GM23338 (cell line): ENCODE measurements around the gene AGBL5. TPM values are rescaled to one million over a fixed set of nuclear protein-coding genes. Genes with fewer than 3 reads are reported as not detected.

Source experiments
- ATAC-seq: fragments of 200-7000 bp; cut with Tn5 transposase; 3 replicates; pipeline ENCODE4 v1.9.1; 2020
- DNase-seq: peaks from one replicate; pipeline ENCODE4 v3.0.0-alpha.2; 2015; ENCODE audit warnings: low spot score
- H2AFZ ChIP-seq: fragments of 200-600 bp; sonication (generic); 2 replicates; pipeline ENCODE4 v1.8.0; 2016; ENCODE audit warnings: antibody characterized with exemption, mild to moderate bottlenecking, moderate library complexity
- H3F3A ChIP-seq: fragments of 200-600 bp; sonication (generic); replicated peaks from 2 replicates; pipeline ENCODE4 v1.8.0; 2017; ENCODE audit warnings: antibody characterized with exemption, mixed run types, low read depth
- H3K27ac ChIP-seq: fragments of 200-600 bp; sonication (generic); 2 replicates; pipeline ENCODE4 v1.6.1; 2016; ENCODE audit warnings: low read depth
- H3K27me3 ChIP-seq: fragments of 200-600 bp; sonication (generic); 2 replicates; pipeline ENCODE4 v1.8.0; 2016; ENCODE audit warnings: mild to moderate bottlenecking, mixed run types, moderate library complexity; ENCODE audit not compliant: insufficient read depth
- H3K36me3 ChIP-seq: fragments of 200-600 bp; sonication (generic); 2 replicates; pipeline ENCODE4 v1.8.0; 2016; ENCODE audit warnings: mild to moderate bottlenecking; ENCODE audit not compliant: insufficient read depth
- H3K4me1 ChIP-seq: fragments of 200-600 bp; sonication (generic); 2 replicates; pipeline ENCODE4 v1.8.0; 2016; ENCODE audit warnings: mild to moderate bottlenecking, moderate library complexity; ENCODE audit not compliant: insufficient read depth
- H3K4me2 ChIP-seq: fragments of 200-600 bp; sonication (generic); 2 replicates; pipeline ENCODE4 v1.7.1; 2017; ENCODE audit warnings: mixed run types
- H3K4me3 ChIP-seq: fragments of 200-600 bp; sonication (generic); 2 replicates; pipeline ENCODE4 v1.6.1; 2016; ENCODE audit warnings: mixed run types
- H3K79me2 ChIP-seq: fragments of 200-600 bp; sonication (generic); replicated peaks from 2 replicates; pipeline ENCODE4 v1.8.0; 2017; ENCODE audit warnings: mild to moderate bottlenecking; ENCODE audit not compliant: insufficient read depth
- H3K9me2 ChIP-seq: fragments of 200-600 bp; sonication (generic); 2 replicates; pipeline ENCODE4 v1.8.0; 2017; ENCODE audit not compliant: insufficient read depth
- H4K20me1 ChIP-seq: fragments of 200-600 bp; sonication (generic); replicated peaks from 2 replicates; pipeline ENCODE4 v1.8.0; 2017; ENCODE audit warnings: mild to moderate bottlenecking; ENCODE audit not compliant: insufficient read depth
- H3K27ac Mint-ChIP-seq: 2 replicates; pipeline ENCODE4 v1.8.0; 2020; ENCODE audit warnings: inconsistent platforms, mild to moderate bottlenecking, moderate library complexity, mixed read lengths
- H3K27me3 Mint-ChIP-seq: 3 replicates; pipeline ENCODE4 v1.8.0; 2022; ENCODE audit warnings: low read depth, mild to moderate bottlenecking, moderate library complexity, mixed read lengths, inconsistent platforms; ENCODE audit not compliant: insufficient read depth, poor library complexity
- H3K36me3 Mint-ChIP-seq: 3 replicates; pipeline ENCODE4 v1.8.0; 2021; ENCODE audit warnings: low read depth, mild to moderate bottlenecking, inconsistent platforms, moderate library complexity, mixed read lengths
- H3K4me1 Mint-ChIP-seq: 3 replicates; pipeline ENCODE4 v1.8.0; 2020; ENCODE audit warnings: mild to moderate bottlenecking, inconsistent platforms, mixed read lengths
- H3K4me3 Mint-ChIP-seq: 3 replicates; pipeline ENCODE4 v1.8.0; 2021; ENCODE audit warnings: moderate library complexity, mild to moderate bottlenecking, inconsistent platforms, mixed read lengths
- H3K9me3 Mint-ChIP-seq: 3 replicates; pipeline ENCODE4 v1.8.0; 2020; ENCODE audit warnings: moderate library complexity, mild to moderate bottlenecking, inconsistent platforms, mixed read lengths
- CREB1 ChIP-seq: fragments of 250-450 bp; sonication (Bioruptor Pico); IDR thresholded peaks from 2 replicates; pipeline ENCODE4 v1.5.0; 2020; ENCODE audit warnings: low read depth, mild to moderate bottlenecking, moderate library complexity
- EZH2 ChIP-seq: fragments of 200-600 bp; sonication (generic); IDR thresholded peaks from one replicate; pipeline ENCODE4 v1.8.0; 2017; ENCODE audit warnings: antibody characterized with exemption, mild to moderate bottlenecking, low read depth; ENCODE audit not compliant: unreplicated experiment
- EZH2phosphoT487 ChIP-seq: fragments of 200-600 bp; sonication (generic); IDR thresholded peaks from one replicate; pipeline ENCODE4 v1.8.1; 2018; ENCODE audit warnings: antibody characterized with exemption; ENCODE audit not compliant: unreplicated experiment
- JUNB ChIP-seq: IDR thresholded peaks from one replicate; pipeline ENCODE4 v1.6.1; 2016; ENCODE audit warnings: antibody characterized with exemption; ENCODE audit not compliant: unreplicated experiment
- NANOG ChIP-seq: IDR thresholded peaks from 2 replicates; pipeline ENCODE4 v1.6.1; 2016; ENCODE audit warnings: antibody characterized with exemption, borderline replicate concordance
- POLR2AphosphoS5 ChIP-seq: IDR thresholded peaks from 2 replicates; pipeline ENCODE4 v1.6.1; 2016; ENCODE audit warnings: antibody characterized with exemption, low read depth
- STAT1 ChIP-seq: IDR thresholded peaks from one replicate; pipeline ENCODE4 v1.6.1; 2016; ENCODE audit warnings: antibody characterized with exemption; ENCODE audit not compliant: unreplicated experiment
- ZNF114 ChIP-seq: fragments of 250-450 bp; sonication (Bioruptor Pico); IDR thresholded peaks from 2 replicates; pipeline ENCODE4 v1.5.0; 2020; ENCODE audit warnings: mild to moderate bottlenecking, moderate library complexity
- ZNF331 ChIP-seq: fragments of 250-450 bp; sonication (Bioruptor Pico); IDR thresholded peaks from 2 replicates; pipeline ENCODE4 v1.5.0; 2020; ENCODE audit warnings: low read depth, mild to moderate bottlenecking, moderate library complexity
- polyA plus RNA-seq: library from polyadenylated mRNA; unstranded; fragments of >200 nt; fragmentation: Nextera tagmentation; extraction: Ambion mirVana; gene quantifications from 2 replicates; pipeline ENCODE4 v1.2.1, GENCODE V29; 2016
- total RNA-seq: library from RNA; depleted of rRNA; stranded (reverse); fragments of >200 nt; shearing (Covaris generic); gene quantifications from 2 replicates; pipeline ENCODE4 v1.2.3, GENCODE V29; 2014
- TF ChIP-seq, protein P1 (sequence below), 2 experiments: fragments of 200-600 bp in 1 of 2; sonication (generic) in 1 of 2; conservative IDR thresholded peaks; 2 replicates each; pipeline versions ENCODE4 v1.5.1 to v1.6.1; 2016 to 2017; ENCODE audit warnings: antibody characterized with exemption in 2 of 2, low read depth in 2 of 2, mild to moderate bottlenecking in 2 of 2, moderate library complexity in 1 of 2
- TF ChIP-seq, protein P2 (sequence below): IDR thresholded peaks from 2 replicates; pipeline ENCODE4 v1.6.1; 2016; ENCODE audit warnings: antibody characterized with exemption
- TF ChIP-seq, protein P3 (sequence below): IDR thresholded peaks from one replicate; pipeline ENCODE4 v1.6.1; 2018; ENCODE audit warnings: antibody characterized with exemption; ENCODE audit not compliant: unreplicated experiment
- TF ChIP-seq, protein P4 (sequence below): fragments of 250-450 bp; sonication (Bioruptor Pico); IDR thresholded peaks from 2 replicates; pipeline ENCODE4 v1.5.0; 2020; ENCODE audit warnings: mild to moderate bottlenecking, moderate library complexity

Gene AGBL5
- total and polyA plus RNA-seq, 2 experiments from 2014 or later, result 17.9 to 31.3 TPM

DNA sequence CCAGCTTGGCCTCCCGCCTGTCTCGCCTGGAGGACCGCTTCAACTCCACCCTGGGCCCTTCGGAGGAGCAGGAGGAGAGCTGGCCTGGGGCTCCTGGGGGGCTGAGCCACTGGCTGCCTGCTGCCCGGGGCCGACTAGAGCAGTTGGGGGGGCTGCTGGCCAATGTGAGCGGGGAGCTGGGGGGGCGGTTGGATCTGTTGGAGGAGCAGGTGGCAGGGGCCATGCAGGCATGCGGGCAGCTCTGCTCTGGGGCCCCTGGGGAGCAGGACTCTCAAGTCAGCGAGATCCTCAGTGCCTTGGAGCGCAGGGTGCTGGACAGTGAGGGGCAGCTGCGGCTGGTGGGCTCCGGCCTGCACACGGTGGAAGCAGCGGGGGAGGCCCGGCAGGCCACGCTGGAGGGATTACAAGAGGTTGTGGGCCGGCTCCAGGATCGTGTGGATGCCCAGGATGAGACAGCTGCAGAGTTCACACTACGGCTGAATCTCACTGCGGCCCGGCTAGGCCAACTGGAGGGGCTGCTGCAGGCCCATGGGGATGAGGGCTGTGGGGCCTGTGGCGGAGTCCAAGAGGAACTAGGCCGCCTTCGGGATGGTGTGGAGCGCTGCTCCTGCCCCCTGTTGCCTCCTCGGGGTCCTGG, 31.4 kb downstream of the AGBL5 start:
- H3K4me2 ChIP-seq, result no peak overlapping the region
- Mint-ChIP-seq H3K36me3 (no peaks in the 10 kb centered on the region), H3K4me1 (peaks cover 46% of the 10 kb centered on the region), H3K27ac (no peak overlapping the region), H3K9me3 (no peaks in the 10 kb centered on the region; the same call in 2 of the 3 replicates), H3K27me3 (peaks cover 27% of the 10 kb centered on the region), H3K4me3 (no peak overlapping the region)
- ATAC-seq, result no peak
- no peak overlapping the region for H3K27ac ChIP-seq
- no peaks in the 10 kb centered on the region for H3K79me2 ChIP-seq
- TF ChIP-seq ZNF331 (CRISPR knock-in tag) (no peak), CREB1 (CRISPR knock-in tag) (no peak), ZNF114 (CRISPR knock-in tag) (no peak), EZH2 (no peak), JUNB (no peak), NANOG (no peak), POLR2AphosphoS5 (no peak), STAT1 (no peak), EZH2phosphoT487 (no peak)
- TF ChIP-seq, protein P1, sequence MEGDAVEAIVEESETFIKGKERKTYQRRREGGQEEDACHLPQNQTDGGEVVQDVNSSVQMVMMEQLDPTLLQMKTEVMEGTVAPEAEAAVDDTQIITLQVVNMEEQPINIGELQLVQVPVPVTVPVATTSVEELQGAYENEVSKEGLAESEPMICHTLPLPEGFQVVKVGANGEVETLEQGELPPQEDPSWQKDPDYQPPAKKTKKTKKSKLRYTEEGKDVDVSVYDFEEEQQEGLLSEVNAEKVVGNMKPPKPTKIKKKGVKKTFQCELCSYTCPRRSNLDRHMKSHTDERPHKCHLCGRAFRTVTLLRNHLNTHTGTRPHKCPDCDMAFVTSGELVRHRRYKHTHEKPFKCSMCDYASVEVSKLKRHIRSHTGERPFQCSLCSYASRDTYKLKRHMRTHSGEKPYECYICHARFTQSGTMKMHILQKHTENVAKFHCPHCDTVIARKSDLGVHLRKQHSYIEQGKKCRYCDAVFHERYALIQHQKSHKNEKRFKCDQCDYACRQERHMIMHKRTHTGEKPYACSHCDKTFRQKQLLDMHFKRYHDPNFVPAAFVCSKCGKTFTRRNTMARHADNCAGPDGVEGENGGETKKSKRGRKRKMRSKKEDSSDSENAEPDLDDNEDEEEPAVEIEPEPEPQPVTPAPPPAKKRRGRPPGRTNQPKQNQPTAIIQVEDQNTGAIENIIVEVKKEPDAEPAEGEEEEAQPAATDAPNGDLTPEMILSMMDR (conservative IDR thresholded peaks at IDR 0.05; ENCODE audit: low read depth in 2 of 2), result no peak
- TF ChIP-seq, protein P2, sequence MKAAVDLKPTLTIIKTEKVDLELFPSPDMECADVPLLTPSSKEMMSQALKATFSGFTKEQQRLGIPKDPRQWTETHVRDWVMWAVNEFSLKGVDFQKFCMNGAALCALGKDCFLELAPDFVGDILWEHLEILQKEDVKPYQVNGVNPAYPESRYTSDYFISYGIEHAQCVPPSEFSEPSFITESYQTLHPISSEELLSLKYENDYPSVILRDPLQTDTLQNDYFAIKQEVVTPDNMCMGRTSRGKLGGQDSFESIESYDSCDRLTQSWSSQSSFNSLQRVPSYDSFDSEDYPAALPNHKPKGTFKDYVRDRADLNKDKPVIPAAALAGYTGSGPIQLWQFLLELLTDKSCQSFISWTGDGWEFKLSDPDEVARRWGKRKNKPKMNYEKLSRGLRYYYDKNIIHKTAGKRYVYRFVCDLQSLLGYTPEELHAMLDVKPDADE, result no peak
- TF ChIP-seq, protein P3, sequence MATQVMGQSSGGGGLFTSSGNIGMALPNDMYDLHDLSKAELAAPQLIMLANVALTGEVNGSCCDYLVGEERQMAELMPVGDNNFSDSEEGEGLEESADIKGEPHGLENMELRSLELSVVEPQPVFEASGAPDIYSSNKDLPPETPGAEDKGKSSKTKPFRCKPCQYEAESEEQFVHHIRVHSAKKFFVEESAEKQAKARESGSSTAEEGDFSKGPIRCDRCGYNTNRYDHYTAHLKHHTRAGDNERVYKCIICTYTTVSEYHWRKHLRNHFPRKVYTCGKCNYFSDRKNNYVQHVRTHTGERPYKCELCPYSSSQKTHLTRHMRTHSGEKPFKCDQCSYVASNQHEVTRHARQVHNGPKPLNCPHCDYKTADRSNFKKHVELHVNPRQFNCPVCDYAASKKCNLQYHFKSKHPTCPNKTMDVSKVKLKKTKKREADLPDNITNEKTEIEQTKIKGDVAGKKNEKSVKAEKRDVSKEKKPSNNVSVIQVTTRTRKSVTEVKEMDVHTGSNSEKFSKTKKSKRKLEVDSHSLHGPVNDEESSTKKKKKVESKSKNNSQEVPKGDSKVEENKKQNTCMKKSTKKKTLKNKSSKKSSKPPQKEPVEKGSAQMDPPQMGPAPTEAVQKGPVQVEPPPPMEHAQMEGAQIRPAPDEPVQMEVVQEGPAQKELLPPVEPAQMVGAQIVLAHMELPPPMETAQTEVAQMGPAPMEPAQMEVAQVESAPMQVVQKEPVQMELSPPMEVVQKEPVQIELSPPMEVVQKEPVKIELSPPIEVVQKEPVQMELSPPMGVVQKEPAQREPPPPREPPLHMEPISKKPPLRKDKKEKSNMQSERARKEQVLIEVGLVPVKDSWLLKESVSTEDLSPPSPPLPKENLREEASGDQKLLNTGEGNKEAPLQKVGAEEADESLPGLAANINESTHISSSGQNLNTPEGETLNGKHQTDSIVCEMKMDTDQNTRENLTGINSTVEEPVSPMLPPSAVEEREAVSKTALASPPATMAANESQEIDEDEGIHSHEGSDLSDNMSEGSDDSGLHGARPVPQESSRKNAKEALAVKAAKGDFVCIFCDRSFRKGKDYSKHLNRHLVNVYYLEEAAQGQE, result no peak
- TF ChIP-seq, protein P4, sequence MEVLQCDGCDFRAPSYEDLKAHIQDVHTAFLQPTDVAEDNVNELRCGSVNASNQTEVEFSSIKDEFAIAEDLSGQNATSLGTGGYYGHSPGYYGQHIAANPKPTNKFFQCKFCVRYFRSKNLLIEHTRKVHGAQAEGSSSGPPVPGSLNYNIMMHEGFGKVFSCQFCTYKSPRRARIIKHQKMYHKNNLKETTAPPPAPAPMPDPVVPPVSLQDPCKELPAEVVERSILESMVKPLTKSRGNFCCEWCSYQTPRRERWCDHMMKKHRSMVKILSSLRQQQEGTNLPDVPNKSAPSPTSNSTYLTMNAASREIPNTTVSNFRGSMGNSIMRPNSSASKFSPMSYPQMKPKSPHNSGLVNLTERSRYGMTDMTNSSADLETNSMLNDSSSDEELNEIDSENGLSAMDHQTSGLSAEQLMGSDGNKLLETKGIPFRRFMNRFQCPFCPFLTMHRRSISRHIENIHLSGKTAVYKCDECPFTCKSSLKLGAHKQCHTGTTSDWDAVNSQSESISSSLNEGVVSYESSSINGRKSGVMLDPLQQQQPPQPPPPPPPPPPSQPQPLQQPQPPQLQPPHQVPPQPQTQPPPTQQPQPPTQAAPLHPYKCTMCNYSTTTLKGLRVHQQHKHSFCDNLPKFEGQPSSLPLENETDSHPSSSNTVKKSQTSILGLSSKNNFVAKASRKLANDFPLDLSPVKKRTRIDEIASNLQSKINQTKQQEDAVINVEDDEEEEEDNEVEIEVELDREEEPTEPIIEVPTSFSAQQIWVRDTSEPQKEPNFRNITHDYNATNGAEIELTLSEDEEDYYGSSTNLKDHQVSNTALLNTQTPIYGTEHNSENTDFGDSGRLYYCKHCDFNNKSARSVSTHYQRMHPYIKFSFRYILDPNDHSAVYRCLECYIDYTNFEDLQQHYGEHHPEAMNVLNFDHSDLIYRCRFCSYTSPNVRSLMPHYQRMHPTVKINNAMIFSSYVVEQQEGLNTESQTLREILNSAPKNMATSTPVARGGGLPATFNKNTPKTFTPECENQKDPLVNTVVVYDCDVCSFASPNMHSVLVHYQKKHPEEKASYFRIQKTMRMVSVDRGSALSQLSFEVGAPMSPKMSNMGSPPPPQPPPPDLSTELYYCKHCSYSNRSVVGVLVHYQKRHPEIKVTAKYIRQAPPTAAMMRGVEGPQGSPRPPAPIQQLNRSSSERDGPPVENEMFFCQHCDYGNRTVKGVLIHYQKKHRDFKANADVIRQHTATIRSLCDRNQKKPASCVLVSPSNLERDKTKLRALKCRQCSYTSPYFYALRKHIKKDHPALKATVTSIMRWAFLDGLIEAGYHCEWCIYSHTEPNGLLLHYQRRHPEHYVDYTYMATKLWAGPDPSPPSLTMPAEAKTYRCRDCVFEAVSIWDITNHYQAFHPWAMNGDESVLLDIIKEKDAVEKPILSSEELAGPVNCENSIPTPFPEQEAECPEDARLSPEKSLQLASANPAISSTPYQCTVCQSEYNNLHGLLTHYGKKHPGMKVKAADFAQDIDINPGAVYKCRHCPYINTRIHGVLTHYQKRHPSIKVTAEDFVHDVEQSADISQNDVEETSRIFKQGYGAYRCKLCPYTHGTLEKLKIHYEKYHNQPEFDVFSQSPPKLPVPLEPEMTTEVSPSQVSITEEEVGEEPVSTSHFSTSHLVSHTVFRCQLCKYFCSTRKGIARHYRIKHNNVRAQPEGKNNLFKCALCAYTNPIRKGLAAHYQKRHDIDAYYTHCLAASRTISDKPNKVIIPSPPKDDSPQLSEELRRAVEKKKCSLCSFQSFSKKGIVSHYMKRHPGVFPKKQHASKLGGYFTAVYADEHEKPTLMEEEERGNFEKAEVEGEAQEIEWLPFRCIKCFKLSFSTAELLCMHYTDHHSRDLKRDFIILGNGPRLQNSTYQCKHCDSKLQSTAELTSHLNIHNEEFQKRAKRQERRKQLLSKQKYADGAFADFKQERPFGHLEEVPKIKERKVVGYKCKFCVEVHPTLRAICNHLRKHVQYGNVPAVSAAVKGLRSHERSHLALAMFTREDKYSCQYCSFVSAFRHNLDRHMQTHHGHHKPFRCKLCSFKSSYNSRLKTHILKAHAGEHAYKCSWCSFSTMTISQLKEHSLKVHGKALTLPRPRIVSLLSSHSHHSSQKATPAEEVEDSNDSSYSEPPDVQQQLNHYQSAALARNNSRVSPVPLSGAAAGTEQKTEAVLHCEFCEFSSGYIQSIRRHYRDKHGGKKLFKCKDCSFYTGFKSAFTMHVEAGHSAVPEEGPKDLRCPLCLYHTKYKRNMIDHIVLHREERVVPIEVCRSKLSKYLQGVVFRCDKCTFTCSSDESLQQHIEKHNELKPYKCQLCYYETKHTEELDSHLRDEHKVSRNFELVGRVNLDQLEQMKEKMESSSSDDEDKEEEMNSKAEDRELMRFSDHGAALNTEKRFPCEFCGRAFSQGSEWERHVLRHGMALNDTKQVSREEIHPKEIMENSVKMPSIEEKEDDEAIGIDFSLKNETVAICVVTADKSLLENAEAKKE (CRISPR knock-in tag), result no peak
- no peaks in the 10 kb centered on the region for H3K36me3 ChIP-seq
- H4K20me1 ChIP-seq, result no peaks in the 10 kb centered on the region
- DNase-seq, result no peak
- no peak overlapping the region for H2AFZ ChIP-seq
- H3K9me2 ChIP-seq, result no peaks in the 10 kb centered on the region
- peaks cover 8% of the 10 kb centered on the region; the same call in 1 of the 2 replicates for H3F3A ChIP-seq
- H3K27me3 ChIP-seq, result peaks cover 16% of the 10 kb centered on the region
- no peak overlapping the region for H3K4me3 ChIP-seq
- peaks cover 15% of the 10 kb centered on the region for H3K4me1 ChIP-seq
